HG03066 (cell line): ENCODE measurements around the gene RCCD1.

ENCODE experiments used
- ATAC-seq: cut with Tn5 transposase; IDR thresholded peaks from one replicate; pipeline ENCODE4 v1.9.1; 2021; ENCODE audit warnings: low read depth; ENCODE audit not compliant: unreplicated experiment

The RCCD1 gene

GRCh38 chr15:91001209-91001608, 46.5 kb downstream of the RCCD1 start:
- ATAC-seq, result no peak

GRCh38 chr15:91007266-91007665, 52.6 kb downstream of the RCCD1 start:
- ATAC-seq, result no peak
